Measurements from ENCODE around the gene ADAM17.

The ADAM17 gene

DNA sequence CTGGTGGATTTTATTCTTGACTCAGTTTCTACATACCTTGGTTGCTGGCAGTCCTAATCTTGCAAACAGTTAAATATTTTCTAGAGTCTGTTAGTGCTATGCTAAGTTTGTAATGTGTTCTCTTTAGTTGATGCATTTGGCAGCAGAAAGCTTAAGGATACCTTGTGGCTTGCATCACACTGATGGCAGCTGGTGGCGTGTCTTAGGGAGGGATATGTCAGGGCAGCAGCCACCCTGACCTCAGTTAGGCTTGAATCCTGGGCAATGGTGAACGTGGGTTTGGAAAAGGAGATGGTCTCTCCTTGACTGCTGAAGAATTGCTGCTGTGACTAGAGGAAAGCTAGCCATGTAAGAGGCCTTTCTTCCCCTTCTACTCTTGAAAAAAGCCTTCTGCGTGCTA lies 77.1 kb downstream of the ADAM17 start:
- peaks cover 11% of the 10 kb centered on the region; the same call in 1 of the 2 replicates for H3K27me3 ChIP-seq (ENCODE audit: insufficient read depth, low read length)
- no peak overlapping the region for H3K4me3 ChIP-seq (ENCODE audit: low read length)
- no peaks in the 10 kb centered on the region; the same call in 1 of the 2 replicates for H3K9me3 ChIP-seq (ENCODE audit: insufficient read depth, low read depth, low read length)
- no peaks in the 10 kb centered on the region; the same call in 1 of the 2 replicates for H3K4me1 ChIP-seq (ENCODE audit: insufficient read depth, low read length)
- 0 out of 2 replicates have a peak overlapping the region, but pooled peaks have one; percentile 5 for H3K9ac ChIP-seq (ENCODE audit: low read depth, low read length)
- peaks cover 19% of the 10 kb centered on the region for H3K36me3 ChIP-seq (ENCODE audit: insufficient read depth, low read depth, low read length)
- H3K27ac ChIP-seq (ENCODE audit: low read length), result no peak overlapping the region

DNA sequence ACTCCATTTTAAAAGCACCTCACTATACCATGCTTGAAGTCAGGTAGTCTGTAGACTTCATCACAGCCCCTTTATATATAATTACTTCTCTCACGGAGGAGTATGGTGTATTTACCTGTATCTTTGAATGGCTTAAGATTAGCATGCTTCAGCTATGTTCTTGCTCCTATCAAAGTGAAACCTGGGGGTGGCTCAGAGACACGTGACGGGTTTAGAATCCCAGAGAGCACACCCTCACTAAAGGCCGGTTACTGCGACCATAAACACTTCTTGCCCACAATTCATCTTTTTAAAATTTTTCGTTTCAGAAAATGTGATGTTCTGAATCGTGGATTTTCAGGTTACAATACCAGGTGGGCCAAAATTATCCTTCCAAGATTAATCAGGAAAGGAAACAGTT lies 77.7 kb downstream of the ADAM17 start:
- Histone ChIP-seq H3K4me1 (ENCODE audit: insufficient read depth, low read length) (no peaks in the 10 kb centered on the region; the same call in 1 of the 2 replicates), H3K36me3 (ENCODE audit: insufficient read depth, low read depth, low read length) (peaks cover 18% of the 10 kb centered on the region; the same call in 1 of the 2 replicates), H3K27me3 (ENCODE audit: insufficient read depth, low read length) (peaks cover 11% of the 10 kb centered on the region; the same call in 1 of the 2 replicates), H3K9ac (ENCODE audit: low read depth, low read length) (no peak overlapping the region), H3K9me3 (ENCODE audit: insufficient read depth, low read depth, low read length) (no peaks in the 10 kb centered on the region; the same call in 1 of the 2 replicates), H3K4me3 (ENCODE audit: low read length) (no peak overlapping the region), H3K27ac (ENCODE audit: low read length) (no peak overlapping the region)

DNA sequence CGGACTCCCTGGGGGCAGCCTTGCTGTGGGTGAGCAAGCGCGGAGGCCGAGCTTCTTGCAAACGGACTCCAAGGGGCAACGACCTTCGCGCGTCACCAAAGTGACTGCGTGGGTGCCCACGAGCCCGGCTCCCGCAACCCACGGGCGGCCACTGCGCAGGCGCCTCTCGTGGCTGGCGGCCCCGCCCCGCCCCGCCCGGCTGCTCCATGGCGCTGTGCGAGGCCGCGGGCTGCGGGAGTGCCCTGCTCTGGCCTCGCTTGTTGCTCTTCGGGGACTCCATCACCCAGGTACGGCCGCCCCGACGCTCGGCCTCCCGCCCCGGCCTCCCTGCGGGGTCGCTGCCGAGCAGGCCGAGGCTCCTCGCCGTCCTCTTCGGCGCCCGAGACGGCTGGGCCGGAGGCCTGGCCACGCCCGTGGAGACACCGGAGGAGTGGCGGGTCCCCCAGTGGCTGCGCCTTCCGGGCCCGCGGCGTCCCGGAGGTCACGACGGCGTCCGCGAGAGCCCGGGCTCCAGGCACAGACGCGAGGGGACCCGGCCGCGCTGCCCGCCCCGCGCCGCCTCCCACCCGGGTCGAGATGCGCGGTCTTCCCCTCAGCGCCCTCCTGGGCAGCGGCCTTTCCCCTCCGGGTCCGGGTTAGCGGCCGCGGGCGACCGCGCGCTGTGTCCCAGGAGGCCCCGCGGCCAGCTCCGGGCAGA lies 81.1 kb downstream of the ADAM17 start, which contains the start of gene IAH1:
Gene IAH1 (plus strand): TSS at position 191 of the 697 bp plus-strand sequence. CDS start 16 bp downstream, at position 207.
- H3K27me3 ChIP-seq (ENCODE audit: insufficient read depth, low read length), result peaks cover 11% of the 10 kb centered on the region; the same call in 1 of the 2 replicates
- no peaks in the 10 kb centered on the region; the same call in 1 of the 2 replicates for H3K4me1 ChIP-seq (ENCODE audit: insufficient read depth, low read length)
- no peaks in the 10 kb centered on the region; the same call in 1 of the 2 replicates for H3K9me3 ChIP-seq (ENCODE audit: insufficient read depth, low read depth, low read length)
- no peak within 1 kb of the TSS for H3K27ac ChIP-seq (ENCODE audit: low read length)
- H3K9ac ChIP-seq (ENCODE audit: low read depth, low read length), result peak within 1 kb of the TSS; percentile 53; the same call in 1 of the 2 replicates
- H3K36me3 ChIP-seq (ENCODE audit: insufficient read depth, low read depth, low read length), result peaks cover 31% of the 10 kb centered on the region
- peak within 1 kb of the TSS; percentile 73 for H3K4me3 ChIP-seq (ENCODE audit: low read length)

DNA sequence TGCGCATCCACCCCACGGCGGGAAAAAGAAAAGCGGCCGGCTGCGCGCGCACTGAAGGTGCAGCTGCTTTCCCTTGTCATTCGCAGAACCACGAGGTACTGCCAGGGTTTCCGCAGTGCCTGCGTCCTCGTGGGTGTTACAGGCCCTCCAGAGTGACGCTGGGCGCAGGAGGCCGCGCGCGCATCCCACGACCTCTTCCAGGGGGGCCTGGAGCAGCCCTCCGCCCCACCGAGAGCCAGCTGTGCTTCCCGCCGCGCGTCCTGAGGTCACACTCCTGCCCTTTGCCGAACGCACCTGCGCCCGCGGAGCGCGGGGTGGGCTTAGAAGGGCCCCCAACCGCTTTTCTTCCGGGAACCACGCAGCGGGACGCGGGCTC lies 81.7 kb downstream of the ADAM17 start:
- H3K4me1 ChIP-seq (ENCODE audit: insufficient read depth, low read length), result no peaks in the 10 kb centered on the region; the same call in 1 of the 2 replicates
- peaks cover 36% of the 10 kb centered on the region for H3K36me3 ChIP-seq (ENCODE audit: insufficient read depth, low read depth, low read length)
- no peaks in the 10 kb centered on the region; the same call in 1 of the 2 replicates for H3K9me3 ChIP-seq (ENCODE audit: insufficient read depth, low read depth, low read length)
- H3K27me3 ChIP-seq (ENCODE audit: insufficient read depth, low read length), result peaks cover 11% of the 10 kb centered on the region; the same call in 1 of the 2 replicates
- no peak overlapping the region for H3K9ac ChIP-seq (ENCODE audit: low read depth, low read length)
- peak overlapping the region; percentile 73; the same call in 1 of the 2 replicates for H3K4me3 ChIP-seq (ENCODE audit: low read length)
- H3K27ac ChIP-seq (ENCODE audit: low read length), result no peak overlapping the region

DNA sequence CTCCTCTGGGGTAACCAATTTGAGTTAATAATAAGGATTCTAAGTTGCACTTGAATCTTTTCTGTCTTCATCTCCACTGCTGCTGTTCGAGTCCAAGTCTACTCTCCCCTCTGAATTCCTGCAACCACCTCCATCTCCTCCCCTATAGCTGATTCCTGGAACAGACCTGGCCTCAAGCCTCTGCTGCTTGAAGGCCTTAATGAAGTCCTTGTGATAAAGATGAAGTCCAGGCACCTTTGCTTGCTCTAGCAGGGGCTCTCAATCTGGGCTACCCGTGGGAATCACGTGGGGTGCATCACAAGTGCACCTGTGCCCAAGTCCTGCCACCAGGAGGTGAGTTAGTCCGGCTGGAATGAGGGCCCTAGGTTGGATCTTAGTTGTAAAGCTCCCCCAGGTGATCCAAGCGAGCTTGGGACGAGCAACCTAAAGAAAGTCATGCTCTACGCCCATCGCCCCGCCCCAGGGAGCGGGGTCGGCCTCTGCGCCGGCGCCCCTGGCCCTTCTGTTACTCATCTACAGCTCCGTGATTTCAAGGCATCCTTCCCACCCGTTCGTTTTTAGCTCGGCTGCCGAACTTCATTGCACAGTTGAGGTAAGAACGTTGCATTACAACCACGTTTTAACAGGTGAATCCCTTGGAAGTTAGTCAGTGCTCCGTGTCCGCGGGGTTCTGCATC lies 82.2 kb downstream of the ADAM17 start:
- H3K4me1 ChIP-seq (ENCODE audit: insufficient read depth, low read length), result no peaks in the 10 kb centered on the region; the same call in 1 of the 2 replicates
- H3K36me3 ChIP-seq (ENCODE audit: insufficient read depth, low read depth, low read length), result peaks cover 38% of the 10 kb centered on the region
- peaks cover 11% of the 10 kb centered on the region; the same call in 1 of the 2 replicates for H3K27me3 ChIP-seq (ENCODE audit: insufficient read depth, low read length)
- no peak overlapping the region for H3K27ac ChIP-seq (ENCODE audit: low read length)
- H3K9me3 ChIP-seq (ENCODE audit: insufficient read depth, low read depth, low read length), result no peaks in the 10 kb centered on the region; the same call in 1 of the 2 replicates
- peak overlapping the region; percentile 73; the same call in 1 of the 2 replicates for H3K4me3 ChIP-seq (ENCODE audit: low read length)
- no peak overlapping the region for H3K9ac ChIP-seq (ENCODE audit: low read depth, low read length)

- Histone ChIP-seq H3K4me1 (ENCODE audit: insufficient read depth, low read length) (no peaks in the 10 kb centered on the region), H3K4me3 (ENCODE audit: low read length) (no peak overlapping the region), H3K9ac (ENCODE audit: low read depth, low read length) (no peak overlapping the region), H3K27ac (ENCODE audit: low read length) (no peak overlapping the region), H3K27me3 (ENCODE audit: insufficient read depth, low read length) (peaks cover 11% of the 10 kb centered on the region; the same call in 1 of the 2 replicates), H3K9me3 (ENCODE audit: insufficient read depth, low read depth, low read length) (no peaks in the 10 kb centered on the region; the same call in 1 of the 2 replicates), H3K36me3 (ENCODE audit: insufficient read depth, low read depth, low read length) (peaks cover 42% of the 10 kb centered on the region)
Observed at GRCh38 chr2:9472511-9472910, 83.1 kb downstream of the ADAM17 start.

DNA sequence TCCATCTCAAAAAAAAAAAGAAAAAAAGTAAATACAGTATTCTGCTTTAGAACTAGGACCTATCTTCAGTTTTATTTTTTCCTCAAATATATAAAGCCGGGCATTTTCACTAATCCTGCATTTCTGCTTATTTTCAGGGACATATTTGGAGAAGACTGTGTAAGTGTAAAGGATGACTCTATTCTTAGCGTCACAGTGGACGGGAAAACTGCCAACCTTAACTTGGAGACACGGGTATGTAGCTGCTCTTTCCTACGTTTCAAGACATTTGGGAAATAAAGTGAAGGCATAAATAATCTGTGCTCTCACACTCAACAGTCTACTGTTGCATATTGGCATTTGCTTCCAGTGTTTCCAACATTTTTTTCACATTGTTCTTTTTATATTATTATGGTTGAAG lies 84.4 kb downstream of the ADAM17 start:
- peaks cover 52% of the 10 kb centered on the region for H3K36me3 ChIP-seq (ENCODE audit: insufficient read depth, low read depth, low read length)

GRCh38 chr2:9467687-9468086 lies 87.9 kb downstream of the ADAM17 start:
- Histone ChIP-seq H3K9ac (ENCODE audit: low read depth, low read length) (no peak overlapping the region), H3K36me3 (ENCODE audit: insufficient read depth, low read depth, low read length) (peaks cover 71% of the 10 kb centered on the region)

More for the DNA sequence above, 84.4 kb downstream of the ADAM17 start:
- H3K4me1 ChIP-seq (ENCODE audit: insufficient read depth, low read length), result no peaks in the 10 kb centered on the region
- no peak overlapping the region for H3K4me3 ChIP-seq (ENCODE audit: low read length)
- no peak overlapping the region for H3K9ac ChIP-seq (ENCODE audit: low read depth, low read length)
- H3K9me3 ChIP-seq (ENCODE audit: insufficient read depth, low read depth, low read length), result no peaks in the 10 kb centered on the region
- H3K27me3 ChIP-seq (ENCODE audit: insufficient read depth, low read length), result peaks cover 11% of the 10 kb centered on the region; the same call in 1 of the 2 replicates
- H3K27ac ChIP-seq (ENCODE audit: low read length), result no peak overlapping the region

DNA sequence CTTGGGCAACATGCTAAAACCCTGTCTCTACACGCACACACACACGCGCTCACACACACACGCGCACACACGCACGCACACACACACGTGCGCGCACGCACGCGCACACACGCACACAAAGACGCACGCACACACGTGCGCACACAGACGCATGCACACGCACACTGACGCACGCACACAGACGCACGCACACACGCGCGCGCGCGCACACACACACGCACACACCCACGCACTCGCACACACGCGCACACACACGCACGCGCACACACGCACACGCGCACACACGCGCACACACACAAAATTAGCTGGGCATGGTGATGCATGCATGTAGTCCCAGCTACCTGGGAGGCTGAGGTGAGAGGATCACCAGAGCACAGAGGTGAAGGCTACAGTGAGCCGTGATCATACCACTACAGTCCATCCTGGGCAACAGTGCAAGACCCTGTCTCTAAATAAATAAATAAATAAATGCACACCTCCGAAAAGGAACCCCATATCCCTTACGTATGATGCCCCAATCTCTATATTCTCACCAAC lies 89.4 kb downstream of the ADAM17 start:
- no peaks in the 10 kb centered on the region for H3K4me1 ChIP-seq (ENCODE audit: insufficient read depth, low read length)
- H3K36me3 ChIP-seq (ENCODE audit: insufficient read depth, low read depth, low read length), result peaks cover 70% of the 10 kb centered on the region
- no peaks in the 10 kb centered on the region for H3K27me3 ChIP-seq (ENCODE audit: insufficient read depth, low read length)
- H3K9me3 ChIP-seq (ENCODE audit: insufficient read depth, low read depth, low read length), result no peaks in the 10 kb centered on the region
- H3K9ac ChIP-seq (ENCODE audit: low read depth, low read length), result no peak overlapping the region
- H3K27ac ChIP-seq (ENCODE audit: low read length), result no peak overlapping the region
- no peak overlapping the region for H3K4me3 ChIP-seq (ENCODE audit: low read length)

More at GRCh38 chr2:9467687-9468086, 87.9 kb downstream of the ADAM17 start:
- no peak overlapping the region for H3K4me3 ChIP-seq (ENCODE audit: low read length)
- H3K27ac ChIP-seq (ENCODE audit: low read length), result no peak overlapping the region
- no peaks in the 10 kb centered on the region for H3K27me3 ChIP-seq (ENCODE audit: insufficient read depth, low read length)
- H3K4me1 ChIP-seq (ENCODE audit: insufficient read depth, low read length), result no peaks in the 10 kb centered on the region
- H3K9me3 ChIP-seq (ENCODE audit: insufficient read depth, low read depth, low read length), result no peaks in the 10 kb centered on the region

GRCh38 chr2:9465170-9465569 lies 90.5 kb downstream of the ADAM17 start:
- Histone ChIP-seq H3K27me3 (ENCODE audit: insufficient read depth, low read length) (no peaks in the 10 kb centered on the region), H3K9ac (ENCODE audit: low read depth, low read length) (no peak overlapping the region), H3K9me3 (ENCODE audit: insufficient read depth, low read depth, low read length) (no peaks in the 10 kb centered on the region), H3K36me3 (ENCODE audit: insufficient read depth, low read depth, low read length) (peaks cover 71% of the 10 kb centered on the region), H3K4me3 (ENCODE audit: low read length) (no peak overlapping the region), H3K4me1 (ENCODE audit: insufficient read depth, low read length) (no peaks in the 10 kb centered on the region), H3K27ac (ENCODE audit: low read length) (no peak overlapping the region)

DNA sequence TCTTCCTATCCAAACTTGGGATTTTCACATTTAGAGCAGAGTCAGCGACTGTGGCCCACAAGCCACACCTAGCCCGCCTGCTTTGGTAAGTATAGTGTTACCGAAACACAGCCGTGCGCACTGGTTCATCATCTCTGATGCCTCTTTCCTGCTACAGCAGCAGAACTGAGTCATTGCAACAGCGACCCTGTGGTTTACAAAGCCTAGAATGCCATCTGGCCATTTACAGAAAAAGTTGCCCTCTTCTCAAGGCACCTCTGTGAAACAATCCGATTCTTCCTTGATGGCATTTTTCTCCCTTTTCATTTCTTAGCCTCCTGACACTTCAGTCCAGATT lies 92.0 kb downstream of the ADAM17 start:
- Histone ChIP-seq H3K4me1 (ENCODE audit: insufficient read depth, low read length) (no peaks in the 10 kb centered on the region), H3K27ac (ENCODE audit: low read length) (no peak overlapping the region), H3K4me3 (ENCODE audit: low read length) (no peak overlapping the region), H3K36me3 (ENCODE audit: insufficient read depth, low read depth, low read length) (peaks cover 73% of the 10 kb centered on the region), H3K27me3 (ENCODE audit: insufficient read depth, low read length) (no peaks in the 10 kb centered on the region), H3K9me3 (ENCODE audit: insufficient read depth, low read depth, low read length) (no peaks in the 10 kb centered on the region), H3K9ac (ENCODE audit: low read depth, low read length) (no peak overlapping the region)

Measured in iPS-20b (cell line).